GM18861 (cell line): Measurements from ENCODE around the gene MSN.

Experiments used
- ATAC-seq: cut with Tn5 transposase; IDR thresholded peaks from one replicate; pipeline ENCODE4 v1.9.1; 2021; ENCODE audit not compliant: unreplicated experiment

MSN gene

GRCh38 chrX:65783746-65784145 is 116.3 kb downstream of the MSN start:
- no peak for ATAC-seq
